ENCODE results near the gene RICTOR.

The RICTOR gene

GRCh38 chr5:39100301-39100850 is 26.2 kb upstream of the RICTOR start:
- no peak for DNase-seq (ENCODE audit: low spot score)

GRCh38 chr5:39099831-39100230 is 25.6 kb upstream of the RICTOR start:
- DNase-seq (ENCODE audit: low spot score) = no peak

GRCh38 chr5:39093352-39093751 is 19.2 kb upstream of the RICTOR start:
- peak; percentile 38 for DNase-seq (ENCODE audit: low spot score)

- DNase-seq (ENCODE audit: low spot score) = peak; percentile 62
Measured at GRCh38 chr5:39092581-39093351, 18.6 kb upstream of the RICTOR start.

GRCh38 chr5:39091940-39092580 is 17.9 kb upstream of the RICTOR start:
- no peak for DNase-seq (ENCODE audit: low spot score)

- DNase-seq (ENCODE audit: low spot score) = no peak
Measured at GRCh38 chr5:39083968-39084367, 9.8 kb upstream of the RICTOR start.

GRCh38 chr5:39082995-39083394 is 8.8 kb upstream of the RICTOR start:
- DNase-seq (ENCODE audit: low spot score) = no peak

GRCh38 chr5:39080597-39081204 is 6.5 kb upstream of the RICTOR start:
- peak; percentile 76 for DNase-seq (ENCODE audit: low spot score)

GRCh38 chr5:39080168-39080567 is 6.0 kb upstream of the RICTOR start:
- no peak for DNase-seq (ENCODE audit: low spot score)

GRCh38 chr5:39079147-39079546 is 4.9 kb upstream of the RICTOR start:
- DNase-seq (ENCODE audit: low spot score) = no peak

GRCh38 chr5:39076757-39077728 is 2.8 kb upstream of the RICTOR start:
- peak; percentile 62 for DNase-seq (ENCODE audit: low spot score)

GRCh38 chr5:39076101-39076756 is 2.0 kb upstream of the RICTOR start:
- DNase-seq (ENCODE audit: low spot score) = no peak

GRCh38 chr5:39073767-39074016 is 507 bp downstream of the RICTOR start:
- no peak for DNase-seq (ENCODE audit: low spot score)

- DNase-seq (ENCODE audit: low spot score) = peak; percentile 55
Measured at GRCh38 chr5:39072925-39073766, 1.1 kb downstream of the RICTOR start.

GRCh38 chr5:39068099-39068498 is 6.1 kb downstream of the RICTOR start:
- no peak for DNase-seq (ENCODE audit: low spot score)

- no peak for DNase-seq (ENCODE audit: low spot score)
Measured at GRCh38 chr5:39064450-39064849, 9.7 kb downstream of the RICTOR start.

- DNase-seq (ENCODE audit: low spot score) = peak; percentile 22
Measured at GRCh38 chr5:39063037-39063436, 11.2 kb downstream of the RICTOR start.

GRCh38 chr5:39062530-39062929 is 11.7 kb downstream of the RICTOR start:
- no peak for DNase-seq (ENCODE audit: low spot score)

- no peak for DNase-seq (ENCODE audit: low spot score)
Measured at GRCh38 chr5:39062104-39062503, 12.1 kb downstream of the RICTOR start.

- no peak for DNase-seq (ENCODE audit: low spot score)
Measured at GRCh38 chr5:39059064-39059463, 15.1 kb downstream of the RICTOR start.
